ENCODE data around the gene SUCLG2. TPM values are rescaled to one million over a fixed set of nuclear protein-coding genes. Genes with fewer than 3 reads are reported as not detected.

Gene SUCLG2
- total RNA-seq, 2 donors from 2014 or later = 43.8 to 48.1 TPM

GRCh38 chr3:67495751-67496150 is 158.7 kb downstream of the SUCLG2 start:
- peaks cover 12% of the 10 kb centered on the region for H3K36me3 Mint-ChIP-seq (ENCODE audit: low read depth)

DNA sequence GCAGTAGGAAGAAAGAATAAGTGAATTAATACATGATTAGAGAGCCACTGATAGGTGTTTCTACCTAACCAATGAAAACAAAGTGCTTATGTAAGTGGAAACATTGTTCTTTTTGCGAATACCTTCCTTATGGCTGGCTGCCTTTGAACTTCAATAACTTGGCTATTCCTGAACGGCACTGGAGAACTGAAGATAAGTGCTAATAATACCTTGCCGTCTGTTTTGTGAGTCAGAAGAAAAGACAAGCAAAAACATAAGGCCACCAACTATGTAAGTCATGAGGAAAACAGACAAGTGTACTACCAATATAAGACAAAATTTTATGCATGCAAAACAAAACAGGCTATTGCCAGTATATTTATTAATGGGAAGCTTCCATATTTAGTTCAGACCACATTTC is 160.6 kb downstream of the SUCLG2 start:
- Mint-ChIP-seq H3K4me3 (no peak overlapping the region), H3K27me3 (no peaks in the 10 kb centered on the region), H3K36me3 (ENCODE audit: low read depth) (peaks cover 12% of the 10 kb centered on the region), H3K4me1 (peaks cover 4% of the 10 kb centered on the region), H3K27ac (no peak overlapping the region)
- no peak for DNase-seq
- H3K9me3 ChIP-seq (ENCODE audit: control insufficient read depth, low read length, poor library complexity, severe bottlenecking) = no peaks in the 10 kb centered on the region
- ATAC-seq = no peak

More at GRCh38 chr3:67495751-67496150, 158.7 kb downstream of the SUCLG2 start:
- no peak overlapping the region for H3K4me3 Mint-ChIP-seq
- no peaks in the 10 kb centered on the region for H3K9me3 ChIP-seq (ENCODE audit: control insufficient read depth, low read length, poor library complexity, severe bottlenecking)
- H3K27me3 Mint-ChIP-seq = no peaks in the 10 kb centered on the region
- peaks cover 3% of the 10 kb centered on the region for H3K4me1 Mint-ChIP-seq
- no peak overlapping the region for H3K27ac Mint-ChIP-seq
- ATAC-seq = no peak
- DNase-seq = no peak

GRCh38 chr3:67490658-67491057 is 163.8 kb downstream of the SUCLG2 start:
- no peak for DNase-seq
- no peaks in the 10 kb centered on the region for H3K9me3 ChIP-seq (ENCODE audit: control insufficient read depth, low read length, poor library complexity, severe bottlenecking)
- Mint-ChIP-seq H3K36me3 (ENCODE audit: low read depth) (peaks cover 13% of the 10 kb centered on the region), H3K4me3 (no peak overlapping the region), H3K4me1 (peaks cover 4% of the 10 kb centered on the region), H3K27me3 (no peaks in the 10 kb centered on the region), H3K27ac (peak overlapping the region; percentile 76)
- ATAC-seq = no peak

- Mint-ChIP-seq H3K4me1 (peaks cover 6% of the 10 kb centered on the region), H3K4me3 (no peak overlapping the region), H3K27me3 (no peaks in the 10 kb centered on the region), H3K27ac (no peak overlapping the region), H3K36me3 (ENCODE audit: low read depth) (peaks cover 9% of the 10 kb centered on the region)
- no peaks in the 10 kb centered on the region for H3K9me3 ChIP-seq (ENCODE audit: control insufficient read depth, low read length, poor library complexity, severe bottlenecking)
- ATAC-seq (no peak), DNase-seq (no peak)
Measured at GRCh38 chr3:67489816-67490215, 164.6 kb downstream of the SUCLG2 start.

- peaks cover 14% of the 10 kb centered on the region for H3K4me1 Mint-ChIP-seq
- no peak overlapping the region for H3K4me3 Mint-ChIP-seq
- DNase-seq (no peak), ATAC-seq (no peak)
- H3K9me3 ChIP-seq (ENCODE audit: control insufficient read depth, low read length, poor library complexity, severe bottlenecking) = no peaks in the 10 kb centered on the region
- H3K27me3 Mint-ChIP-seq = no peaks in the 10 kb centered on the region
- no peak overlapping the region for H3K27ac Mint-ChIP-seq
- H3K36me3 Mint-ChIP-seq (ENCODE audit: low read depth) = peaks cover 6% of the 10 kb centered on the region
Measured at GRCh38 chr3:67487564-67488114, 166.8 kb downstream of the SUCLG2 start.

GRCh38 chr3:67486883-67487282 is 167.5 kb downstream of the SUCLG2 start:
- Mint-ChIP-seq H3K4me1 (peaks cover 13% of the 10 kb centered on the region), H3K4me3 (no peak overlapping the region), H3K36me3 (ENCODE audit: low read depth) (peaks cover 7% of the 10 kb centered on the region), H3K27me3 (no peaks in the 10 kb centered on the region), H3K27ac (no peak overlapping the region)
- no peaks in the 10 kb centered on the region for H3K9me3 ChIP-seq (ENCODE audit: control insufficient read depth, low read length, poor library complexity, severe bottlenecking)
- no peak for DNase-seq
- no peak for ATAC-seq

DNA sequence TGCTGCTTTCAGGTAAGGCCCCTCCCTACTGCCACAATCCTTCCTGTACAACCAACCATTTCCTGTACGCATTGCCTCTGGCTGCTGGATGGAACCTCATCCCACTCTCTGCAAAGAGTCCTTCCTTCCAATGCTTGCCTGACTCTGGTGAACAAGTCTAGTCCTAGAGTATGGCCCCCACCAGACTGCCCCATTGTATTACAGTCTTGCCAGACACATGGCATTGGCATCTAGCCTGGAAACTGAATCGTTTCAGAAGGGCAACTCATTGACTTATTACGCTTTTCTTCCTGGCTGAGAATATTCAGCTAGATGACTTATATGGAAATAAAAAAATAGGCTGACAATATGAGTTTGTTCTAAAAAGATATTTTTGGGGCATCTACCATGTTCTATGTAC is 170.3 kb downstream of the SUCLG2 start:
- no peak overlapping the region for H3K4me3 Mint-ChIP-seq
- no peak overlapping the region for H3K27ac Mint-ChIP-seq
- no peaks in the 10 kb centered on the region for H3K27me3 Mint-ChIP-seq

DNA sequence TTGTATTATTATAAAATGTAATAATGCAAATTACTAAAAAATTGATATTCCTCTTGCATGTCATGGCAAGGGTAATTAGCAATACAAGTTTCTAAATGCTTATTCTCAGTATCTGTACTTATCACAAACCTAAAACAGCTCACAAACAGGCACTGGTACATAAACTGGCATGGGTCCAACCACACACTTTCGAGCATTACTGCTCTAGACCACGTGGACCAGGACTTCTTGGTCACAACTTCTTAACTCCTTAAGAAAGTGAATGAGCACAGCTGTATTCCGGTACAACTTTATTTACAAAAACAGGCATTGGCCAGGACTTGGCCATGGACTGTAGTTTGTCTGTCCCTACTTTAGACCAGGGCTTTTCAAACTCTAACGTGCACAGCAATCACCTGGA is 173.3 kb downstream of the SUCLG2 start:
- H3K36me3 Mint-ChIP-seq (ENCODE audit: low read depth) = peaks cover 10% of the 10 kb centered on the region
- H3K27ac Mint-ChIP-seq = no peak overlapping the region
- H3K9me3 ChIP-seq (ENCODE audit: control insufficient read depth, low read length, poor library complexity, severe bottlenecking) = no peaks in the 10 kb centered on the region
- ATAC-seq = no peak
- H3K4me1 Mint-ChIP-seq = peaks cover 10% of the 10 kb centered on the region
- DNase-seq = no peak
- H3K27me3 Mint-ChIP-seq = no peaks in the 10 kb centered on the region
- H3K4me3 Mint-ChIP-seq = no peak overlapping the region

More for the DNA sequence above, 170.3 kb downstream of the SUCLG2 start:
- no peaks in the 10 kb centered on the region for H3K9me3 ChIP-seq (ENCODE audit: control insufficient read depth, low read length, poor library complexity, severe bottlenecking)
- peaks cover 10% of the 10 kb centered on the region for H3K4me1 Mint-ChIP-seq
- H3K36me3 Mint-ChIP-seq (ENCODE audit: low read depth) = peaks cover 9% of the 10 kb centered on the region
- DNase-seq (no peak), ATAC-seq (no peak)

DNA sequence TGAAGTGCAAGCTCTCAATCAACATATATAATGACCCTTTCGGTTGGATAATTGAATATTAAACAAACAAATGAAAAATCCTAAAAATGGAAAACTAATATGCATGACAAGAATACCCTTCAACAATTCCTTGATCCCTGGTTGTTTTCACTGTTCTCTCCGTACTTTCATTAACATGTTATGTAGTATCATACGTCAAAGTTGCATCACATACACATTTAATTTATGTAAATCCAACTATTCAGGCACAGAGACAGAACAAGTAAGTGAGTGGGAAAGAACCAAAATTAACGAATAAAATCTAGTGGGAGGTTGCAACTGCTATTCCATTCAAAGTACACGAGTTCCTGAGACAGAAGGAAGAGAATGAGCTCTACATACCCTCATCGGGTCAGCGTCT is 176.0 kb downstream of the SUCLG2 start:
- ATAC-seq = no peak
- Mint-ChIP-seq H3K27ac (no peak overlapping the region), H3K4me3 (no peak overlapping the region), H3K4me1 (no peaks in the 10 kb centered on the region), H3K27me3 (no peaks in the 10 kb centered on the region), H3K36me3 (ENCODE audit: low read depth) (peaks cover 8% of the 10 kb centered on the region)
- no peaks in the 10 kb centered on the region for H3K9me3 ChIP-seq (ENCODE audit: control insufficient read depth, low read length, poor library complexity, severe bottlenecking)
- no peak for DNase-seq

DNA sequence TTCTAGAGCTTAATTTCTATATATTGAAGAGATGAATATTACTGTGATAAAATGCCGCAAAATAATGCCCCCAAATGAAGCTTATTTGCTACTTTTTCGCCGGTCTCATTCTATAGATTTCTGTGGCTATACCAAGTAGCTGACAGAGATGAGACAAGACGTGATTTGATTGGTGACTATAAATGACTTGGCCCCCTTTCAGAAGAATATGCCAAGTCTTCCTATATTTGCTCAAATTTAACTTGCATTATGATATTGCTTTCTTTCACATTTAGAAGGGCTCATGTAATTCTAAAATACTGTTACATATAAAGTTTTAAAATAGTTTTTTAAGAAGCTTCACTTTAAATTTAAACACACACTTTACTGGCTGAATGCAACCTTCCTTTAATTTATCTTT is 180.1 kb downstream of the SUCLG2 start:
- H3K4me3 Mint-ChIP-seq = no peak overlapping the region
- ATAC-seq (no peak), DNase-seq (no peak)
- no peak overlapping the region for H3K27ac Mint-ChIP-seq
- no peaks in the 10 kb centered on the region for H3K9me3 ChIP-seq (ENCODE audit: control insufficient read depth, low read length, poor library complexity, severe bottlenecking)
- H3K36me3 Mint-ChIP-seq (ENCODE audit: low read depth) = peaks cover 9% of the 10 kb centered on the region
- H3K27me3 Mint-ChIP-seq = no peaks in the 10 kb centered on the region
- peaks cover 4% of the 10 kb centered on the region for H3K4me1 Mint-ChIP-seq

DNA sequence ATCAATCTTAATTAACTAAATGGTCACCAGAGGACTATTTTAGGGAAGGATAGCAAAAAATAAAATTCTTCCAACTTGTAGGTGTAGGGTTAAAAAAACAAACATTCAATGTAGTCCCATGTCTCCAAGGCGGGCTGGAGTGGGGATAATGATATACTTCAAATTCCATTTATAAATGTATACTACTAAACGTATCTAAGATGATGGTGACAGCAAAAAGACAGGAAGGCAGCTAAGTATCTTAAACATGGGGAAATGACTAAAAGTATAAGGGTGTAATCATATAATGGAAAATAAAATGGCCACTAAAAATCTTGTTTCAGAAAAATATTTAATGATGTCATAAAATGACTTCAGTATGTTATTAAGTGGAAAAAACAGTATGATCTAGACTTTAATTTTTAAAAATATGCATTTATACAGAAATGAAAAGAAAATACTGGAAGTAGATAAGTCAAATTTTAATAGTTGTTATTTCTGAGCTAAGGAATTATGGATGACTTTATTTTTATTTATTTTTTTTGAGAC is 181.7 kb downstream of the SUCLG2 start:
- DNase-seq = no peak
- H3K4me3 Mint-ChIP-seq = no peak overlapping the region
- peaks cover 7% of the 10 kb centered on the region for H3K4me1 Mint-ChIP-seq
- ATAC-seq = no peak
- peaks cover 8% of the 10 kb centered on the region for H3K36me3 Mint-ChIP-seq (ENCODE audit: low read depth)
- H3K9me3 ChIP-seq (ENCODE audit: control insufficient read depth, low read length, poor library complexity, severe bottlenecking) = no peaks in the 10 kb centered on the region
- no peaks in the 10 kb centered on the region for H3K27me3 Mint-ChIP-seq
- no peak overlapping the region for H3K27ac Mint-ChIP-seq

- DNase-seq (no peak), ATAC-seq (no peak)
- peaks cover 7% of the 10 kb centered on the region for H3K4me1 Mint-ChIP-seq
- H3K4me3 Mint-ChIP-seq = no peak overlapping the region
- H3K36me3 Mint-ChIP-seq (ENCODE audit: low read depth) = peaks cover 10% of the 10 kb centered on the region
- H3K9me3 ChIP-seq (ENCODE audit: control insufficient read depth, low read length, poor library complexity, severe bottlenecking) = no peaks in the 10 kb centered on the region
- no peaks in the 10 kb centered on the region for H3K27me3 Mint-ChIP-seq
- H3K27ac Mint-ChIP-seq = no peak overlapping the region
Measured at GRCh38 chr3:67470207-67470606, 184.2 kb downstream of the SUCLG2 start.

DNA sequence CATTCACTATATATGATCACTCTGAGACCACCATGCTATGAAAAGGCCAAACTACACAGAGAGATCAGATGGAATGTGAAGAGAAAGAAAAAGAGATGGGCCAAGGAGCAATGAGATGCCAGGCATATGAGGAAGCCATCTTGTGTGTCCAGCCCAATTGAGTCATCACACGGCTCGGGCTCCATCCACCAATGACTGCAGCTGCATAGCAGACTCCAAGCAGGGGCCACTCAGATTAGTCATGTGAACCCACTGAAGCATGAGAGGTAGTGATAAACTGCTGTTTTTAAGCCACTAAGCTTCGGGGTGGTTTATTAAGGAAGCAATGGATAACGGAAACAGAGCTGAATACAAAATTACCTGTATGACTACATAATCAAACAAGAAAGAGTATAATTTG is 185.9 kb downstream of the SUCLG2 start:
- ATAC-seq (no peak), DNase-seq (no peak)
- no peak overlapping the region for H3K27ac Mint-ChIP-seq
- H3K9me3 ChIP-seq (ENCODE audit: control insufficient read depth, low read length, poor library complexity, severe bottlenecking) = no peaks in the 10 kb centered on the region
- no peaks in the 10 kb centered on the region for H3K27me3 Mint-ChIP-seq
- peaks cover 9% of the 10 kb centered on the region for H3K4me1 Mint-ChIP-seq
- H3K36me3 Mint-ChIP-seq (ENCODE audit: low read depth) = peaks cover 12% of the 10 kb centered on the region
- no peak overlapping the region for H3K4me3 Mint-ChIP-seq

- Mint-ChIP-seq H3K36me3 (ENCODE audit: low read depth) (peaks cover 7% of the 10 kb centered on the region), H3K4me1 (peaks cover 4% of the 10 kb centered on the region), H3K27me3 (no peaks in the 10 kb centered on the region), H3K4me3 (no peak overlapping the region), H3K27ac (no peak overlapping the region)
- DNase-seq (no peak), ATAC-seq (no peak)
- H3K9me3 ChIP-seq (ENCODE audit: control insufficient read depth, low read length, poor library complexity, severe bottlenecking) = no peaks in the 10 kb centered on the region
Measured at GRCh38 chr3:67463656-67464055, 190.8 kb downstream of the SUCLG2 start.
